ENCODE data around the gene HMCN2.

DNA sequence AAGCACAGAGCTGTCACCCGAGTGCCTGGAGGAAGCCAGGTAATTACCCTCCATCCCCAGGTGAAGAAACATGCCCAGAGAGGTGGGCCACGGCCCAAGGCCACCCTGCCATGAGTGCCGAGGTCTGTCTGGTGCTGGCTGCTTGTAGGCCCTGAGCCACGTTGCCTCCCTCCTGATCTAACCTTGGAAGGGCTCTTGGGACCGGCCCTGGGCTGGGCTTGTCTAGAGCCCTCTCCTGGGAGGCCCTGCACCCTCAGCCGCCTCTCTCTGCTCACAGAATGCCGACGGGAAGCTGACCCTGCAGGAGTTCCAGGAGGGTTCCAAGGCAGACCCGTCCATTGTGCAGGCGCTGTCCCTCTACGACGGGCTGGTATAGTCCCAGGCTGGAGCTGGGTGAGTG, 39.4 kb upstream of the HMCN2 start:
- TF ChIP-seq, protein P1, sequence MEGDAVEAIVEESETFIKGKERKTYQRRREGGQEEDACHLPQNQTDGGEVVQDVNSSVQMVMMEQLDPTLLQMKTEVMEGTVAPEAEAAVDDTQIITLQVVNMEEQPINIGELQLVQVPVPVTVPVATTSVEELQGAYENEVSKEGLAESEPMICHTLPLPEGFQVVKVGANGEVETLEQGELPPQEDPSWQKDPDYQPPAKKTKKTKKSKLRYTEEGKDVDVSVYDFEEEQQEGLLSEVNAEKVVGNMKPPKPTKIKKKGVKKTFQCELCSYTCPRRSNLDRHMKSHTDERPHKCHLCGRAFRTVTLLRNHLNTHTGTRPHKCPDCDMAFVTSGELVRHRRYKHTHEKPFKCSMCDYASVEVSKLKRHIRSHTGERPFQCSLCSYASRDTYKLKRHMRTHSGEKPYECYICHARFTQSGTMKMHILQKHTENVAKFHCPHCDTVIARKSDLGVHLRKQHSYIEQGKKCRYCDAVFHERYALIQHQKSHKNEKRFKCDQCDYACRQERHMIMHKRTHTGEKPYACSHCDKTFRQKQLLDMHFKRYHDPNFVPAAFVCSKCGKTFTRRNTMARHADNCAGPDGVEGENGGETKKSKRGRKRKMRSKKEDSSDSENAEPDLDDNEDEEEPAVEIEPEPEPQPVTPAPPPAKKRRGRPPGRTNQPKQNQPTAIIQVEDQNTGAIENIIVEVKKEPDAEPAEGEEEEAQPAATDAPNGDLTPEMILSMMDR (IDR thresholded peaks at IDR 0.05), result no peak
- TF ChIP-seq, protein P2, sequence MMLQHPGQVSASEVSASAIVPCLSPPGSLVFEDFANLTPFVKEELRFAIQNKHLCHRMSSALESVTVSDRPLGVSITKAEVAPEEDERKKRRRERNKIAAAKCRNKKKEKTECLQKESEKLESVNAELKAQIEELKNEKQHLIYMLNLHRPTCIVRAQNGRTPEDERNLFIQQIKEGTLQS (CRISPR knock-in tag; conservative IDR thresholded peaks at IDR 0.05), result no peak
- TF ChIP-seq, protein P3, sequence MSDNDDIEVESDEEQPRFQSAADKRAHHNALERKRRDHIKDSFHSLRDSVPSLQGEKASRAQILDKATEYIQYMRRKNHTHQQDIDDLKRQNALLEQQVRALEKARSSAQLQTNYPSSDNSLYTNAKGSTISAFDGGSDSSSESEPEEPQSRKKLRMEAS (CRISPR knock-in tag; IDR thresholded peaks at IDR 0.05), result no peak
- TF ChIP-seq, protein P4, sequence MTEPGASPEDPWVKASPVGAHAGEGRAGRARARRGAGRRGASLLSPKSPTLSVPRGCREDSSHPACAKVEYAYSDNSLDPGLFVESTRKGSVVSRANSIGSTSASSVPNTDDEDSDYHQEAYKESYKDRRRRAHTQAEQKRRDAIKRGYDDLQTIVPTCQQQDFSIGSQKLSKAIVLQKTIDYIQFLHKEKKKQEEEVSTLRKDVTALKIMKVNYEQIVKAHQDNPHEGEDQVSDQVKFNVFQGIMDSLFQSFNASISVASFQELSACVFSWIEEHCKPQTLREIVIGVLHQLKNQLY (CRISPR knock-in tag; IDR thresholded peaks at IDR 0.05), result no peak
- TF ChIP-seq ZNF317 (CRISPR knock-in tag; IDR thresholded peaks at IDR 0.05; ENCODE audit: borderline replicate concordance, low read depth) (no peak), JUN (CRISPR knock-in tag; IDR thresholded peaks at IDR 0.05) (no peak), SP1 (CRISPR knock-in tag; conservative IDR thresholded peaks at IDR 0.05) (no peak), ELF4 (CRISPR knock-in tag; IDR thresholded peaks at IDR 0.05; ENCODE audit: low read depth) (no peak), ZNF138 (CRISPR knock-in tag; conservative IDR thresholded peaks at IDR 0.05) (no peak), ESRRA (CRISPR knock-in tag; IDR thresholded peaks at IDR 0.05; ENCODE audit: borderline replicate concordance) (no peak), NFATC4 (CRISPR knock-in tag; IDR thresholded peaks at IDR 0.05) (no peak)
- TF ChIP-seq, protein P5, sequence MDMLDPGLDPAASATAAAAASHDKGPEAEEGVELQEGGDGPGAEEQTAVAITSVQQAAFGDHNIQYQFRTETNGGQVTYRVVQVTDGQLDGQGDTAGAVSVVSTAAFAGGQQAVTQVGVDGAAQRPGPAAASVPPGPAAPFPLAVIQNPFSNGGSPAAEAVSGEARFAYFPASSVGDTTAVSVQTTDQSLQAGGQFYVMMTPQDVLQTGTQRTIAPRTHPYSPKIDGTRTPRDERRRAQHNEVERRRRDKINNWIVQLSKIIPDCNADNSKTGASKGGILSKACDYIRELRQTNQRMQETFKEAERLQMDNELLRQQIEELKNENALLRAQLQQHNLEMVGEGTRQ (CRISPR knock-in tag; IDR thresholded peaks at IDR 0.05), result no peak
- TF ChIP-seq, protein P6, sequence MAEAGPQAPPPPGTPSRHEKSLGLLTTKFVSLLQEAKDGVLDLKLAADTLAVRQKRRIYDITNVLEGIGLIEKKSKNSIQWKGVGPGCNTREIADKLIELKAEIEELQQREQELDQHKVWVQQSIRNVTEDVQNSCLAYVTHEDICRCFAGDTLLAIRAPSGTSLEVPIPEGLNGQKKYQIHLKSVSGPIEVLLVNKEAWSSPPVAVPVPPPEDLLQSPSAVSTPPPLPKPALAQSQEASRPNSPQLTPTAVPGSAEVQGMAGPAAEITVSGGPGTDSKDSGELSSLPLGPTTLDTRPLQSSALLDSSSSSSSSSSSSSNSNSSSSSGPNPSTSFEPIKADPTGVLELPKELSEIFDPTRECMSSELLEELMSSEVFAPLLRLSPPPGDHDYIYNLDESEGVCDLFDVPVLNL (CRISPR knock-in tag; IDR thresholded peaks at IDR 0.05; ENCODE audit: borderline replicate concordance, low read depth), result no peak

Measured in WTC11 (cell line).